ENCODE data around the gene NLN. TPM values are rescaled to one million over a fixed set of nuclear protein-coding genes. Genes with fewer than 3 reads are reported as not detected.

NLN gene
- total and polyA plus RNA-seq, 3 experiments from 2014 or later = 2.7 to 30.4 (median 27.9) TPM

DNA sequence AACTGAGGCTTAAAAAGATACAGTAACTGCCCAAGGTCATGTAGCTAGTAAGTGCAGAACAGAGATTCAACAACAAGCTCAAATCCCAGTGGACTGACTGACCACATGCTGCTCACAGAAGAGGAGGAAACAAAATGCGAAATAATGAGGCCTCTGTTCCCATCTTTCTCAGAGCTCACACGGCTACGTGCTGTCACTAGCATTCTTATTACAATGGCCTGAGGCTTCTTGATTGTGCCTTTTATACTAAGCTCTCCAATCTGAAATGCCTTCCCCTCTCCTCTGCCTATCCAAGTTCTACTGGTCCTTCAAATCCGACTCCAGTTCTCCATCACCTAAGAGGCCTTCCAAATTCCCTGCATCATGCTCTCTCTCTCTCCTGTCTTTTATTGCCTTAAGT, 26.1 kb upstream of the NLN start:
- CTCF ChIA-PET = no interaction called here
- H3K36me3 ChIP-seq (ENCODE audit: insufficient read depth, low read length) = peaks cover 19% of the 10 kb centered on the region
- H3K9me3 Mint-ChIP-seq = no peaks in the 10 kb centered on the region

DNA sequence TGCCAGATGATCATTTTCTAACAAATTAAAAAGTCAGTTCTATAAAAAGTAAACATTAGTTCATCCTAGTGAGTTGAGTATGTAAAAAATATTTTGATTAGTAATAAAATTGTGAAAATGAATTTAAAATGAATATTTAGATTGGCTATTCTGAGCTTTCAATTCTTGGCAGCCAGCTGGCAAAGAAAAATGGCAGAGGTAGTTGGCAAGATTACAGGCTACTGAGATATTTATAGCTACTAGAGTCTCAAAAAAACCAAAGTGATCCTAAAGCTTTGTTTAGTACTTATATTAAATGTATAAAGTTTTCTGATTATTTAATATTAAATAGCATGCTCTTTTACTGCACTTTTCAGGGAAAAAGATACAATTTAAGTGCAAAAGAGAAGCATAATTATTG, 25.1 kb upstream of the NLN start:
- no peak overlapping the region for H3K27ac Mint-ChIP-seq
- Histone ChIP-seq H3K4me1 (ENCODE audit: insufficient read depth, low read length) (no peaks in the 10 kb centered on the region), H3K27ac (ENCODE audit: low read depth, low read length) (no peak overlapping the region), H3K4me3 (ENCODE audit: low read length) (no peak overlapping the region), H3K27me3 (ENCODE audit: insufficient read depth, low read length, poor library complexity, severe bottlenecking) (no peaks in the 10 kb centered on the region), H3K36me3 (ENCODE audit: insufficient read depth, low read length) (peaks cover 18% of the 10 kb centered on the region), H3K9me3 (ENCODE audit: low read length) (no peaks in the 10 kb centered on the region)
- H3K4me3 Mint-ChIP-seq = no peak overlapping the region
- CTCF ChIA-PET = no interaction called here
- POLR2A ChIA-PET = no interaction called here
- H3K9me3 Mint-ChIP-seq = no peaks in the 10 kb centered on the region
- H3K36me3 Mint-ChIP-seq = peaks cover 19 to 54% (median 22%) of the 10 kb centered on the region in 3 donors
- no peaks in the 10 kb centered on the region for H3K27me3 Mint-ChIP-seq
- no peak for DNase-seq
- peaks cover 8 to 20% (median 8%) of the 10 kb centered on the region in 3 donors for H3K4me1 Mint-ChIP-seq

More for the DNA sequence above, 26.1 kb upstream of the NLN start:
- no peak overlapping the region for H3K27ac Mint-ChIP-seq
- POLR2A ChIA-PET = no interaction called here
- Histone ChIP-seq H3K27ac (ENCODE audit: low read depth, low read length) (no peak overlapping the region), H3K27me3 (ENCODE audit: insufficient read depth, low read length, poor library complexity, severe bottlenecking) (no peaks in the 10 kb centered on the region), H3K4me1 (ENCODE audit: insufficient read depth, low read length) (no peaks in the 10 kb centered on the region), H3K4me3 (ENCODE audit: low read length) (no peak overlapping the region), H3K9me3 (ENCODE audit: low read length) (no peaks in the 10 kb centered on the region)
- no peak for DNase-seq
- peaks cover 18 to 53% (median 19%) of the 10 kb centered on the region in 3 donors for H3K36me3 Mint-ChIP-seq
- H3K4me1 Mint-ChIP-seq = peaks cover 8 to 22% (median 11%) of the 10 kb centered on the region in 3 donors
- no peak overlapping the region for H3K4me3 Mint-ChIP-seq
- no peaks in the 10 kb centered on the region for H3K27me3 Mint-ChIP-seq

DNA sequence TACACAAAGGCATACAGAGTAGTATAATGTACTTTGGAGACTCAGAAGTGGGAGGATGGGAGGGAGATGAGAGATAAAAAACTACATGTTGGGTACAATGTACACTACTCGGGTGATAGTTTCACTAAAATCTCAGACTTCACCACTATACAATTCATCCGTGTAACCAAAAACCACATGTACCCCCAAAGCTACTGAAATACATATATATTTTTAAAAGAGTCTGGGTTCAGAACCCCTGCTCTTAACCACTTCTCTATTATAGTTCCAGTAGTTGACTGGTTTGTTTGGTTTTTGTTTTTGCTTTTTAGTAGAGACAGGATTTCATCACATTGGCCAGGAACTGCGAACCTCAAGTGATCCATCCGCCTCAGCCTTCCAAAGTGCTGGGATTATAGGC, 22.7 kb upstream of the NLN start:
- Histone ChIP-seq H3K27ac (ENCODE audit: low read depth, low read length) (no peak overlapping the region), H3K36me3 (ENCODE audit: insufficient read depth, low read length) (peaks cover 28% of the 10 kb centered on the region), H3K4me1 (ENCODE audit: insufficient read depth, low read length) (no peaks in the 10 kb centered on the region), H3K4me3 (ENCODE audit: low read length) (no peak overlapping the region), H3K27me3 (ENCODE audit: insufficient read depth, low read length, poor library complexity, severe bottlenecking) (no peaks in the 10 kb centered on the region), H3K9me3 (ENCODE audit: low read length) (no peaks in the 10 kb centered on the region)
- no peak for DNase-seq
- Mint-ChIP-seq H3K27ac (no peak overlapping the region), H3K27me3 (no peaks in the 10 kb centered on the region), H3K4me3 (no peak overlapping the region), H3K4me1 (peaks cover 6 to 19% (median 8%) of the 10 kb centered on the region in 3 donors), H3K36me3 (peaks cover 26 to 55% (median 29%) of the 10 kb centered on the region in 3 donors), H3K9me3 (no peaks in the 10 kb centered on the region)
- ChIA-PET POLR2A (no interaction called here), CTCF (no interaction called here)

GRCh38 chr5:65702036-65702435, 20.0 kb upstream of the NLN start:
- no peaks in the 10 kb centered on the region for H3K27me3 Mint-ChIP-seq
- H3K4me3 ChIP-seq (ENCODE audit: low read length) = no peak overlapping the region
- no peak overlapping the region for H3K27ac Mint-ChIP-seq
- H3K4me1 ChIP-seq (ENCODE audit: insufficient read depth, low read length) = no peaks in the 10 kb centered on the region
- H3K36me3 Mint-ChIP-seq = peaks cover 26 to 78% (median 32%) of the 10 kb centered on the region in 3 donors
- ChIA-PET POLR2A (no interaction called here), CTCF (no interaction called here)
- no peak overlapping the region for H3K27ac ChIP-seq (ENCODE audit: low read depth, low read length)
- no peaks in the 10 kb centered on the region for H3K27me3 ChIP-seq (ENCODE audit: insufficient read depth, low read length, poor library complexity, severe bottlenecking)
- no peaks in the 10 kb centered on the region for H3K9me3 ChIP-seq (ENCODE audit: low read length)
- no peak overlapping the region for H3K4me3 Mint-ChIP-seq
- H3K9me3 Mint-ChIP-seq = no peaks in the 10 kb centered on the region
- H3K36me3 ChIP-seq (ENCODE audit: insufficient read depth, low read length) = peaks cover 18% of the 10 kb centered on the region
- peaks cover 8 to 19% (median 12%) of the 10 kb centered on the region in 3 donors for H3K4me1 Mint-ChIP-seq
- no peak for DNase-seq

- no peak for DNase-seq
- H3K4me1 Mint-ChIP-seq = peaks cover 5 to 12% (median 7%) of the 10 kb centered on the region in 3 donors
- peak overlapping the region in 4 of 8 donors; percentile 5 to 92 (median 52) for H3K27ac Mint-ChIP-seq
- no peaks in the 10 kb centered on the region for H3K4me1 ChIP-seq (ENCODE audit: insufficient read depth, low read length)
- H3K27me3 ChIP-seq (ENCODE audit: insufficient read depth, low read length, poor library complexity, severe bottlenecking) = no peaks in the 10 kb centered on the region
- no peak overlapping the region for H3K27ac ChIP-seq (ENCODE audit: low read depth, low read length)
- ChIA-PET POLR2A (no interaction called here), CTCF (interaction anchor here (0.8 kb wide), 1 partner anchor 32 kb away, joined by 3 read pairs; no protein-coding TSS in a partner anchor)
- no peaks in the 10 kb centered on the region for H3K9me3 Mint-ChIP-seq
- peaks cover 15 to 73% (median 23%) of the 10 kb centered on the region in 3 donors for H3K36me3 Mint-ChIP-seq
- H3K36me3 ChIP-seq (ENCODE audit: insufficient read depth, low read length) = peaks cover 23% of the 10 kb centered on the region
- no peaks in the 10 kb centered on the region for H3K9me3 ChIP-seq (ENCODE audit: low read length)
- H3K4me3 ChIP-seq (ENCODE audit: low read length) = no peak overlapping the region
- H3K27me3 Mint-ChIP-seq = no peaks in the 10 kb centered on the region
- H3K4me3 Mint-ChIP-seq = no peak overlapping the region
Observed at GRCh38 chr5:65704621-65705239, 17.3 kb upstream of the NLN start.

GRCh38 chr5:65707663-65708062, 14.3 kb upstream of the NLN start:
- ChIA-PET CTCF (interaction anchor here (1.5 kb wide), 1 partner anchor 12 kb away, joined by 5 read pairs; no protein-coding TSS in a partner anchor), POLR2A (no interaction called here)
- Mint-ChIP-seq H3K36me3 (peaks cover 13 to 76% (median 17%) of the 10 kb centered on the region in 3 donors), H3K4me1 (peaks cover 8 to 25% (median 23%) of the 10 kb centered on the region in 3 donors), H3K27me3 (no peaks in the 10 kb centered on the region), H3K9me3 (no peaks in the 10 kb centered on the region), H3K27ac (no peak overlapping the region), H3K4me3 (no peak overlapping the region)
- Histone ChIP-seq H3K4me1 (ENCODE audit: insufficient read depth, low read length) (peaks cover 4% of the 10 kb centered on the region), H3K27ac (ENCODE audit: low read depth, low read length) (no peak overlapping the region), H3K9me3 (ENCODE audit: low read length) (no peaks in the 10 kb centered on the region), H3K4me3 (ENCODE audit: low read length) (no peak overlapping the region), H3K27me3 (ENCODE audit: insufficient read depth, low read length, poor library complexity, severe bottlenecking) (no peaks in the 10 kb centered on the region), H3K36me3 (ENCODE audit: insufficient read depth, low read length) (peaks cover 25% of the 10 kb centered on the region)
- DNase-seq = no peak

DNA sequence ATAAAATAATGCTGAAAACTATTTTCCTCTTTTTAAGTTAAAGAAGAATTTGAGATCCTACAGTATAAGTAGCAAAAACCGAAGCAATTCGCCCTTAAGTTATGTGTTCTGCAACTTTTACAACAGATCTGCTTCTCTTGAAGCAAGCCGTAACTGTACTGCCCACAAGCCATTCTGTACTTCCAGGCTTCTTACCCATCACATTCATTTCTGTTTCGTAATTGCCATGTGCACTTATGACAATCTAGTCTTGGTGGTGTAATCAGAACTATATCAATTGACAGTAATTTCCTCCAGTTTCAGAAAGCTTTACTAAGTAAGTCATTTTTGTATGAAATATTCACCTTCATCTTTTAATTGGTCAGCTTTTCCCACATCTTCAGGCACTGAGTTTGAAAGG, 13.9 kb upstream of the NLN start:
- no peak for DNase-seq
- peaks cover 25% of the 10 kb centered on the region for H3K36me3 ChIP-seq (ENCODE audit: insufficient read depth, low read length)
- Mint-ChIP-seq H3K27ac (peak overlapping the region in 1 of 8 donors; percentile 49), H3K9me3 (no peaks in the 10 kb centered on the region), H3K27me3 (no peaks in the 10 kb centered on the region), H3K4me1 (peaks cover 9 to 30% (median 28%) of the 10 kb centered on the region in 3 donors), H3K36me3 (peaks cover 11 to 75% (median 14%) of the 10 kb centered on the region in 3 donors), H3K4me3 (no peak overlapping the region)
- H3K27me3 ChIP-seq (ENCODE audit: insufficient read depth, low read length, poor library complexity, severe bottlenecking) = no peaks in the 10 kb centered on the region
- no peak overlapping the region for H3K4me3 ChIP-seq (ENCODE audit: low read length)
- H3K4me1 ChIP-seq (ENCODE audit: insufficient read depth, low read length) = peaks cover 4% of the 10 kb centered on the region
- no peak overlapping the region for H3K27ac ChIP-seq (ENCODE audit: low read depth, low read length)
- ChIA-PET POLR2A (no interaction called here), CTCF (interaction anchor here (1.5 kb wide), 1 partner anchor 12 kb away, joined by 5 read pairs; no protein-coding TSS in a partner anchor)
- no peaks in the 10 kb centered on the region for H3K9me3 ChIP-seq (ENCODE audit: low read length)

DNA sequence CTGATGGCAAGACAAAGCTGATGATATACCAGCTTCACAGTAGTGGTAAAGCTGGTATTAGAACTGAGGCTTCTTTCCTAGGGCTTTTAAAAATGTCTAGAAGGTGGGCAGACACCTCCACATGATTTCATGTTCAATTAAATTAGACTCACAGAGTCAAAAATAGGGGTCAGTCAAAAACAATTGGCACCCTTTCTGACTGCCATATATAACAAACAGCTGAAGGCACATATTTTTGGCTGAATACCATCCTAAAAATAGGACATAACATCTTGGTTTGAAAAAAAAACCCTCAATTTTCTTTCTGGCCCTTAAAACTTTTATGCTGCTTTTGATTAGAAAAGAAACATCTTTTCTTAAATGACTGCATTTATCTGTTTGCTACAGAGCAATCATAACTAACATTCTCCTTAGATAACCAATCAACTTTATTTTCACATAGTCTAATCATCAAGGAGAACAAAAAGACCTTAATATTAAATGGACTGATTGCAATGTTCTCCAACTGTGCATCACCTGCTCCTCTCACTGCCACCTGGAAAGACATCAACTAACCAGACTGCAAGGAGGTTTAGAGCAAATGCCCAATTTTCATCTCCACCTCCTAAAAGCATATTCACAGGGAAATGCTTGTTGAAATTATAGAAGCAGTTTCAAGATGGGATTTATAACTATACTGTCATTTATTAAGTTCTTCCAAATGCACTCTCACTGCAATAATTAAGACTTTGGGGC, 3.3 kb upstream of the NLN start:
- peak overlapping the region in 6 of 7 donors; percentile 85 to 95 (median 90) for H3K4me3 Mint-ChIP-seq
- no peaks in the 10 kb centered on the region for H3K27me3 Mint-ChIP-seq
- ChIA-PET CTCF (interaction anchor here (1.9 kb wide), 1 partner anchor 11 kb away, joined by 5 read pairs; no protein-coding TSS in a partner anchor), POLR2A (no interaction called here)
- H3K27ac Mint-ChIP-seq = peak overlapping the region in 4 of 8 donors; percentile 81 to 96 (median 94)
- H3K9me3 ChIP-seq (ENCODE audit: low read length) = no peaks in the 10 kb centered on the region
- H3K36me3 Mint-ChIP-seq = peaks cover 0 to 29% (median 6%) of the 10 kb centered on the region in 3 donors
- peaks cover 51% of the 10 kb centered on the region for H3K4me1 ChIP-seq (ENCODE audit: insufficient read depth, low read length)
- peaks cover 22% of the 10 kb centered on the region for H3K36me3 ChIP-seq (ENCODE audit: insufficient read depth, low read length)
- H3K4me1 Mint-ChIP-seq = peaks cover 22 to 23% (median 22%) of the 10 kb centered on the region in 3 donors
- peak overlapping the region; percentile 25 for H3K27ac ChIP-seq (ENCODE audit: low read depth, low read length)
- H3K4me3 ChIP-seq (ENCODE audit: low read length) = peak overlapping the region; percentile 45
- H3K27me3 ChIP-seq (ENCODE audit: insufficient read depth, low read length, poor library complexity, severe bottlenecking) = no peaks in the 10 kb centered on the region
- no peaks in the 10 kb centered on the region for H3K9me3 Mint-ChIP-seq
- DNase-seq = no peak

Measured in CD8-positive, alpha-beta memory T cell (primary cell).